Panc1 (cell line): ENCODE measurements around the gene GOLGA8A.

Experiments
- CTCF ChIP-seq: fragments of 450-650 bp; IDR thresholded peaks from 2 replicates; pipeline ENCODE4 v1.5.1; 2017; ENCODE audit warnings: mild to moderate bottlenecking
- POLR2AphosphoS5 ChIP-seq: IDR thresholded peaks from 2 replicates; pipeline ENCODE4 v1.6.1; 2012; ENCODE audit warnings: mild to moderate bottlenecking, low read depth, low read length, moderate library complexity
- SIN3A ChIP-seq: IDR thresholded peaks from 2 replicates; pipeline ENCODE4 v1.6.1; 2012; ENCODE audit warnings: low read depth, mild to moderate bottlenecking, low read length, moderate library complexity, borderline replicate concordance; ENCODE audit not compliant: insufficient read depth
- TCF7L2 ChIP-seq: IDR thresholded peaks from 2 replicates; pipeline ENCODE4 v1.6.1; 2011; ENCODE audit warnings: mild to moderate bottlenecking, low read depth, low read length, inconsistent platforms

GRCh38 chr15:34439878-34440277, 2.3 kb upstream of the GOLGA8A start:
- no peak for TF ChIP-seq CTCF
- TF ChIP-seq SIN3A: no peak
- TF ChIP-seq POLR2AphosphoS5: no peak
- no peak for TF ChIP-seq TCF7L2
